IMR-90 (cell line): Measurements from ENCODE around the gene MAMDC4. TPM values are rescaled to one million over a fixed set of nuclear protein-coding genes. Genes with fewer than 3 reads are reported as not detected.

Experiments
- ATAC-seq: fragments of 200-7000 bp; cut with Tn5 transposase; 2 replicates; pipeline ENCODE4 v1.9.1; 2020; ENCODE audit warnings: low read depth, mild to moderate bottlenecking, moderate library complexity
- BruUV-seq: library from RNA; stranded (reverse); fragments of 400-500 nt; replicated peaks from 2 replicates; lab custom pipeline; 2021; lab: Mats Ljungman, UMichigan
- CTCF ChIA-PET: fragments of 300-600 bp; formaldehyde crosslinking; extraction: SDS; loops from one replicate; lab custom pipeline; 2021; ENCODE audit warnings: antibody characterized with exemption; lab: Yijun Ruan, JAX
- POLR2A ChIA-PET: fragments of 300-600 bp; sonication (Branson Sonifier 250); formaldehyde crosslinking; loops from one replicate; lab custom pipeline; 2022; ENCODE audit warnings: antibody characterized with exemption; ENCODE audit not compliant: unreplicated experiment; lab: Charles Lee
- DNase-seq: peaks from one replicate; pipeline ENCODE4 v3.0.0; 2013
- H2AFZ ChIP-seq: replicated peaks from 2 replicates; pipeline ENCODE3; 2013; ENCODE audit warnings: low read length, mild to moderate bottlenecking; ENCODE audit not compliant: poor library complexity
- H2AK5ac ChIP-seq: 2 replicates; pipeline ENCODE4 v1.6.1; 2013; ENCODE audit warnings: low read depth, low read length, inconsistent platforms
- H2AK9ac ChIP-seq: replicated peaks from 2 replicates; pipeline ENCODE3; 2013; ENCODE audit warnings: mild to moderate bottlenecking, low read depth, low read length, moderate library complexity; ENCODE audit not compliant: poor library complexity
- H2BK120ac ChIP-seq: 2 replicates; pipeline ENCODE4 v1.6.1; 2013; ENCODE audit warnings: low read depth, low read length, inconsistent platforms
- H2BK15ac ChIP-seq: 3 replicates; pipeline ENCODE4 v1.6.1; 2013; ENCODE audit warnings: low read depth, low read length, inconsistent platforms
- H2BK20ac ChIP-seq: 2 replicates; pipeline ENCODE4 v1.6.1; 2013; ENCODE audit warnings: low read depth, mild to moderate bottlenecking, inconsistent platforms, low read length, moderate library complexity
- H2BK5ac ChIP-seq: 2 replicates; pipeline ENCODE4 v1.6.1; 2013; ENCODE audit warnings: mild to moderate bottlenecking, low read depth, low read length, inconsistent platforms; ENCODE audit not compliant: poor library complexity, severe bottlenecking
- H3K14ac ChIP-seq: replicated peaks from 2 replicates; pipeline ENCODE4 v1.6.1; 2013; ENCODE audit warnings: low read depth, low read length, inconsistent platforms
- H3K18ac ChIP-seq: 2 replicates; pipeline ENCODE4 v1.6.1; 2013; ENCODE audit warnings: low read depth, low read length, control low read depth
- H3K23ac ChIP-seq: 2 replicates; pipeline ENCODE4 v1.6.1; 2013; ENCODE audit warnings: low read depth, low read length, inconsistent platforms
- H3K27ac ChIP-seq: 2 replicates; pipeline ENCODE4 v1.5.1; 2013; ENCODE audit warnings: mild to moderate bottlenecking, control low read depth, low read length; ENCODE audit not compliant: insufficient read depth
- H3K27me3 ChIP-seq: 2 replicates; pipeline ENCODE4 v1.6.1; 2013; ENCODE audit warnings: low read length; ENCODE audit not compliant: control insufficient read depth, insufficient read depth
- H3K36me3 ChIP-seq: 2 replicates; pipeline ENCODE4 v1.6.1; 2013; ENCODE audit warnings: low read length, mixed read lengths; ENCODE audit not compliant: control insufficient read depth, insufficient read depth
- H3K4ac ChIP-seq: 2 replicates; pipeline ENCODE4 v1.6.1; 2013; ENCODE audit warnings: low read depth, low read length, inconsistent platforms
- H3K4me1 ChIP-seq: 2 replicates; pipeline ENCODE4 v1.6.1; 2013; ENCODE audit warnings: low read length, mixed read lengths; ENCODE audit not compliant: control insufficient read depth, insufficient read depth
- H3K4me2 ChIP-seq: 2 replicates; pipeline ENCODE4 v1.6.1; 2013; ENCODE audit warnings: low read depth, mild to moderate bottlenecking, control low read depth, low read length, moderate library complexity
- H3K4me3 ChIP-seq: 2 replicates; pipeline ENCODE4 v1.5.1; 2013; ENCODE audit warnings: low read depth, mild to moderate bottlenecking, control low read depth, low read length, moderate library complexity; ENCODE audit not compliant: insufficient read depth
- H3K56ac ChIP-seq: 2 replicates; pipeline ENCODE4 v1.6.1; 2013; ENCODE audit warnings: low read length, inconsistent platforms; ENCODE audit not compliant: insufficient read depth; ENCODE audit errors: extremely low read depth
- H3K79me1 ChIP-seq, 2 experiments: 2 replicates each; pipeline ENCODE4 v1.6.1; 2013; ENCODE audit warnings: low read length in 2 of 2, inconsistent platforms in 1 of 2, low read depth in 1 of 2
- H3K9ac ChIP-seq: 2 replicates; pipeline ENCODE4 v1.6.1; 2013; ENCODE audit warnings: low read depth, low read length, control low read depth
- H3K9me1 ChIP-seq: 2 replicates; pipeline ENCODE4 v1.6.1; 2013; ENCODE audit warnings: low read length, inconsistent platforms; ENCODE audit not compliant: insufficient read depth
- H3K9me3 ChIP-seq: 2 replicates; pipeline ENCODE4 v1.6.1; 2013; ENCODE audit warnings: low read length; ENCODE audit not compliant: control insufficient read depth, insufficient read depth
- H4K20me1 ChIP-seq: 2 replicates; pipeline ENCODE4 v1.6.1; 2013; ENCODE audit warnings: low read length, inconsistent platforms; ENCODE audit not compliant: insufficient read depth
- H4K5ac ChIP-seq: 2 replicates; pipeline ENCODE4 v1.6.1; 2013; ENCODE audit warnings: mild to moderate bottlenecking, low read depth, low read length, control low read depth
- H4K8ac ChIP-seq, 2 experiments: 2 replicates each; pipeline ENCODE4 v1.6.1; 2013; ENCODE audit warnings: low read depth in 2 of 2, low read length in 2 of 2, control low read depth in 1 of 2, inconsistent platforms in 1 of 2
- H4K91ac ChIP-seq: 2 replicates; pipeline ENCODE4 v1.6.1; 2013; ENCODE audit warnings: low read depth, low read length, inconsistent platforms; ENCODE audit not compliant: insufficient read depth
- BHLHE40 ChIP-seq: fragments of 150-350 bp; IDR thresholded peaks from 2 replicates; pipeline ENCODE4 v1.6.1; 2016; ENCODE audit warnings: mild to moderate bottlenecking, low read depth, low read length
- CEBPB ChIP-seq: IDR thresholded peaks from 2 replicates; pipeline ENCODE4 v1.6.1; 2012; ENCODE audit warnings: low read depth, low read length, improper control_type of control experiment
- FOS ChIP-seq: fragments of 150-350 bp; IDR thresholded peaks from 2 replicates; pipeline ENCODE4 v1.6.1; 2016; ENCODE audit warnings: low read depth, low read length
- MXI1 ChIP-seq: IDR thresholded peaks from 2 replicates; pipeline ENCODE4 v1.6.1; 2012; ENCODE audit warnings: low read depth, mild to moderate bottlenecking, low read length, moderate library complexity, borderline replicate concordance
- POLR2A ChIP-seq: IDR thresholded peaks from 2 replicates; pipeline ENCODE4 v1.6.1; 2012; ENCODE audit warnings: mild to moderate bottlenecking, low read depth, low read length
- RAD21 ChIP-seq: IDR thresholded peaks from 2 replicates; pipeline ENCODE4 v1.6.1; 2012; ENCODE audit warnings: low read length, improper control_type of control experiment
- RCOR1 ChIP-seq: IDR thresholded peaks from 2 replicates; pipeline ENCODE4 v1.6.1; 2012; ENCODE audit warnings: mild to moderate bottlenecking, low read length, improper control_type of control experiment; ENCODE audit not compliant: insufficient replicate concordance
- SMC3 ChIP-seq: fragments of 150-350 bp; IDR thresholded peaks from 2 replicates; pipeline ENCODE4 v1.6.1; 2016; ENCODE audit warnings: low read depth, mild to moderate bottlenecking, antibody characterized with exemption, low read length, moderate library complexity
- WGBS, 2 experiments: methylation state at CpG; one replicate each; pipeline versions ENCODE4 v1.1.5 to v1.1.7; 2013; ENCODE audit warnings: missing lambda C conversion rate in 2 of 2; ENCODE audit not compliant: insufficient read length in 1 of 2; ENCODE audit errors: extremely low coverage in 2 of 2; 5-methylcytosine and 5-hydroxymethylcytosine counted together
- dilution Hi-C: fragments of 300-500 bp; cut with HindIII; formaldehyde crosslinking; loops from one replicate; pipeline ENCODE4 v1.14.3; 2018; ENCODE audit warnings: low sequenced_read_pairs; ENCODE audit not compliant: unreplicated experiment
- in situ Hi-C: fragments of 300-500 bp; cut with MboI; formaldehyde crosslinking; loops from 3 replicates; pipeline ENCODE4 v1.14.3; 2019; ENCODE audit warnings: low sequenced_read_pairs, inconsistent platforms, mixed read lengths
- intact Hi-C: fragments of 100-400 bp; cut with micrococcal nuclease; formaldehyde crosslinking; loops from 2 replicates; pipeline ENCODE4 v1.10.0; 2022
- polyA plus RNA-seq, 3 experiments: library from polyadenylated mRNA; depleted of rRNA; stranded (reverse); fragments of >200 nt; gene quantifications; 2 replicates each; pipeline ENCODE4 v1.2.3, GENCODE V29; 2012; ENCODE audit warnings: low replicate concordance in 1 of 3
- total RNA-seq: library from RNA; depleted of rRNA; stranded (reverse); fragments of >200 nt; gene quantifications from 2 replicates; pipeline ENCODE4 v1.2.3, GENCODE V29; 2012
- TF ChIP-seq, protein P1 (sequence below): fragments of 150-350 bp; IDR thresholded peaks from 2 replicates; pipeline ENCODE4 v1.6.1; 2017; ENCODE audit warnings: mild to moderate bottlenecking, antibody characterized with exemption, low read length, low read depth
- TF ChIP-seq, protein P2 (sequence below): fragments of 150-350 bp; IDR thresholded peaks from 2 replicates; pipeline ENCODE4 v1.6.1; 2016; ENCODE audit warnings: low read depth, mild to moderate bottlenecking, low read length, moderate library complexity, borderline replicate concordance
- TF ChIP-seq, protein P3 (sequence below): conservative IDR thresholded peaks from 2 replicates; pipeline ENCODE4 v1.5.1; 2012; ENCODE audit warnings: mild to moderate bottlenecking, low read depth, low read length, improper control_type of control experiment

The MAMDC4 gene
- total and polyA plus RNA-seq, 2 of the 4 experiments (the other 2 are of a cell fraction): 0.18 to 3.5 TPM

DNA sequence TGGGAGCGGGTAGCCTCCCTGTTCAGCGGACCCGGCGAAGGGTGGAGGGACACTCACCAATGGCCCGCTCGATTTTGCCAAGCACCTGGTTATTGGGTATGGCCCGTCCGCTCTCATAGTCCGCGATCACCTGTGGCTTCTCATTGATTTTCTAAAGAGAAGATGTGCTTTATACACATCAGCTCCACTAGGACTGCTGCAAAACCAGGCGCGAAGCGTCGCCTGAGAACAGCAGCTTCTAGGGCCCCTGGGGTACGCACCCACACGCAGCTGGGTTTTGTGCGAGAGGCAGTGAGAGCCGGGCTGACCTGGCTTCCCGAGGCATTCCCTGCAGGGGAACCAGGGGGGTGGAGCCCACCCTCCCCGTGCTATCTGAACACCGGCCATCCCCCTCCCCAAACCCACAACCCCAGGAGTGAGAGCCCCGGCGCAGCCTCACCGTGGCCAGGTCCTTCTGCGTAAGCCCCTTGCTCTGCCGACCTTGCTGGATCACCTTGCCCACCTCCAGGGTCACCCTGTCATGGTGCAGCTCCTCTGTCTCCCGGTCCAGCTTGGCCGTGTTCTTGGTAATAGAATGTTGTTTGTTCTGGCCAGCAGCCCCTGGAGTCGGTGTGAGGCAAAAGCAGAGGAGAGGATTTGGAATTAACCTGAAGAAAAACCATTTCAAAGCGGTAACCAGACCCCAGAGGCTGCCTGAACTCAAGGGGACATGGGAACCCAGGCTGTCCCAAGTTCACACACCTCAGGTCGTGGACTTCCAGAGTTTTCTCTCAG lies 10.9 kb downstream of the MAMDC4 start (continued):
- no peak for TF ChIP-seq POLR2A

DNA sequence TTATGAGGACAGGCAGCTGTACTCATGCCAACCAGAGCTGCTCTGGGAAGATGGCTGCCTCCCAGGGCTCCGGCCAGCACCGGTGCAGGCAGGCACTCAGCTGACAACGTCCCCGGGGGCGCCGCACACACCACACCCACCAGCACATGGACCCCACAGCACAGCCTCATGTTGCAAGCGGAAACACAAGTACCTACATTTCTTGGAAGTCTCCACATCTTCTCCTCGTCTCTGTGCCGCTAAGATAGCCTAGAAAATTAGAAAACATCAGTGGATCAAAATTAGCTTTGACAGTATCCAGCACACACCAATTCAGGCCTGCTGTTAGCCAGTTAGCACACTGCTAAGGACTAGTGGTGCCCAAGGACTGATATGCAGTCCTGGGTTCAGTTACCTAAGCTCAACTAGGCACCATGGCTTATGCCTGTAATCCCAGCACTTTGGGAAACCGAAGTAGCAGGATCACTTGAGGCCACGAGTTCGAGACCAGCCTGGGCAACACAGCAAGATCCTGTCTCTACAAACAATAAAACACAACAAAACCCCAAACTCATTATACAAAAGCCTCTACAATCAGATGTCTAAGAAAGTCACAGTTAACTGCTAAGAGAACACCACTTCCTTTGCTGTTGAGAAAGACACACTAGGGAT lies 11.6 kb downstream of the MAMDC4 start:
- H3K9ac ChIP-seq: no peak overlapping the region
- no peak overlapping the region for H2AK9ac ChIP-seq
- no peak overlapping the region for H2BK15ac ChIP-seq
- dilution Hi-C loops: no loop called here
- BruUV-seq: no TSS peak
- WGBS, 2 experiments: 96% methylated on average over 9 of the region's 12 CpGs; no CpG with 5 or more reads in 1 of the 2 experiments
- intact Hi-C loops: no loop called here
- H2BK20ac ChIP-seq: no peak overlapping the region
- peaks cover 2% of the 10 kb centered on the region; the same call in 1 of the 2 replicates for H3K9me3 ChIP-seq
- H3K4me2 ChIP-seq: no peak overlapping the region
- DNase-seq: no peak
- no peak overlapping the region for H3K27ac ChIP-seq
- ATAC-seq: no peak
- H3K4me1 ChIP-seq: peaks cover 10% of the 10 kb centered on the region
- peaks cover 16 to 52% of the 10 kb centered on the region in 2 experiments for H3K79me1 ChIP-seq
- H3K14ac ChIP-seq: no peak overlapping the region
- no peak overlapping the region for H2AFZ ChIP-seq
- peaks cover 17% of the 10 kb centered on the region for H4K20me1 ChIP-seq
- H3K23ac ChIP-seq: no peak overlapping the region
- in situ Hi-C loops: no loop called here
- H3K56ac ChIP-seq: no peak overlapping the region
- H2BK5ac ChIP-seq: no peak overlapping the region
- H3K9me1 ChIP-seq: peaks cover 5% of the 10 kb centered on the region
- no peaks in the 10 kb centered on the region for H3K27me3 ChIP-seq
- POLR2A ChIA-PET: no interaction called here
- H2AK5ac ChIP-seq: no peak overlapping the region
- H3K36me3 ChIP-seq: peaks cover 37% of the 10 kb centered on the region
- no peak overlapping the region for H4K5ac ChIP-seq
- H3K18ac ChIP-seq: no peak overlapping the region
- no peak overlapping the region for H4K91ac ChIP-seq
- no peak overlapping the region for H3K4me3 ChIP-seq
- H3K4ac ChIP-seq: no peak overlapping the region
- H4K8ac ChIP-seq: no peak overlapping the region
- H2BK120ac ChIP-seq: no peak overlapping the region
- CTCF ChIA-PET: no interaction called here
- TF ChIP-seq CEBPB (no peak), RAD21 (no peak), RCOR1 (no peak), MXI1 (no peak), BHLHE40 (no peak), FOS (no peak), SMC3 (no peak), POLR2A (no peak)
- TF ChIP-seq, protein P1, sequence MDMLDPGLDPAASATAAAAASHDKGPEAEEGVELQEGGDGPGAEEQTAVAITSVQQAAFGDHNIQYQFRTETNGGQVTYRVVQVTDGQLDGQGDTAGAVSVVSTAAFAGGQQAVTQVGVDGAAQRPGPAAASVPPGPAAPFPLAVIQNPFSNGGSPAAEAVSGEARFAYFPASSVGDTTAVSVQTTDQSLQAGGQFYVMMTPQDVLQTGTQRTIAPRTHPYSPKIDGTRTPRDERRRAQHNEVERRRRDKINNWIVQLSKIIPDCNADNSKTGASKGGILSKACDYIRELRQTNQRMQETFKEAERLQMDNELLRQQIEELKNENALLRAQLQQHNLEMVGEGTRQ: no peak
- TF ChIP-seq, protein P2, sequence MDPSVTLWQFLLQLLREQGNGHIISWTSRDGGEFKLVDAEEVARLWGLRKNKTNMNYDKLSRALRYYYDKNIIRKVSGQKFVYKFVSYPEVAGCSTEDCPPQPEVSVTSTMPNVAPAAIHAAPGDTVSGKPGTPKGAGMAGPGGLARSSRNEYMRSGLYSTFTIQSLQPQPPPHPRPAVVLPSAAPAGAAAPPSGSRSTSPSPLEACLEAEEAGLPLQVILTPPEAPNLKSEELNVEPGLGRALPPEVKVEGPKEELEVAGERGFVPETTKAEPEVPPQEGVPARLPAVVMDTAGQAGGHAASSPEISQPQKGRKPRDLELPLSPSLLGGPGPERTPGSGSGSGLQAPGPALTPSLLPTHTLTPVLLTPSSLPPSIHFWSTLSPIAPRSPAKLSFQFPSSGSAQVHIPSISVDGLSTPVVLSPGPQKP: no peak
- TF ChIP-seq, protein P3, sequence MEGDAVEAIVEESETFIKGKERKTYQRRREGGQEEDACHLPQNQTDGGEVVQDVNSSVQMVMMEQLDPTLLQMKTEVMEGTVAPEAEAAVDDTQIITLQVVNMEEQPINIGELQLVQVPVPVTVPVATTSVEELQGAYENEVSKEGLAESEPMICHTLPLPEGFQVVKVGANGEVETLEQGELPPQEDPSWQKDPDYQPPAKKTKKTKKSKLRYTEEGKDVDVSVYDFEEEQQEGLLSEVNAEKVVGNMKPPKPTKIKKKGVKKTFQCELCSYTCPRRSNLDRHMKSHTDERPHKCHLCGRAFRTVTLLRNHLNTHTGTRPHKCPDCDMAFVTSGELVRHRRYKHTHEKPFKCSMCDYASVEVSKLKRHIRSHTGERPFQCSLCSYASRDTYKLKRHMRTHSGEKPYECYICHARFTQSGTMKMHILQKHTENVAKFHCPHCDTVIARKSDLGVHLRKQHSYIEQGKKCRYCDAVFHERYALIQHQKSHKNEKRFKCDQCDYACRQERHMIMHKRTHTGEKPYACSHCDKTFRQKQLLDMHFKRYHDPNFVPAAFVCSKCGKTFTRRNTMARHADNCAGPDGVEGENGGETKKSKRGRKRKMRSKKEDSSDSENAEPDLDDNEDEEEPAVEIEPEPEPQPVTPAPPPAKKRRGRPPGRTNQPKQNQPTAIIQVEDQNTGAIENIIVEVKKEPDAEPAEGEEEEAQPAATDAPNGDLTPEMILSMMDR: no peak
